ENCODE measurements around the gene TLE6.

The TLE6 gene

DNA sequence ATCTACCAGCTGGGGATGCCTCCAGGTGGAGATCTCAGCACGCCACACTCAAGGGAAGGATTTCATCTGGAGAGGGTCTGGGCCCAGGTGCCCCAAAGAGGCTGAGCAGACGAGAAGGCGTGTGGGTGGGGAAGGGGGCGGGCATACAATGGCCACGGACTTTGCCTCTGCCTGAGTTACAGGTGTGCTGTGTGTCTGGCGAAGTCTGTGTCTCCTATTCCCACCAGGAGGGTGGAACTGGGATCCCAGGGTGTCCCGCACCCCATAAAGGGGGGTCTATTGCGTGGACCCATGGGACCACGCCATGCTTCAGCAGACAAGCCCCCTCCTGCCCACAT is 48.2 kb downstream of the TLE6 start:
- peaks cover 88% of the 10 kb centered on the region for H3K27me3 ChIP-seq
- no peak for TF ChIP-seq CTCF (IDR thresholded peaks at IDR 0.05)

GRCh38 chr19:3026768-3027167 is 49.4 kb downstream of the TLE6 start:
- H3K27ac ChIP-seq, result no peak overlapping the region
- peaks cover 95% of the 10 kb centered on the region for H3K27me3 ChIP-seq
- H3K4me1 ChIP-seq (ENCODE audit: control insufficient read depth in 1 of 2, insufficient read depth in 1 of 2, low read depth in 1 of 2, low read length in 1 of 2), result peaks cover 0 to 4% of the 10 kb centered on the region in 2 experiments
- H3K4me3 ChIP-seq (ENCODE audit: low read depth in 1 of 2, low read length in 1 of 2), result no peak overlapping the region
- no peaks in the 10 kb centered on the region for H3K9me3 ChIP-seq
- no peaks in the 10 kb centered on the region for H3K36me3 ChIP-seq
- no peak for TF ChIP-seq CTCF (IDR thresholded peaks at IDR 0.05)

More for the DNA sequence above, 48.2 kb downstream of the TLE6 start:
- no peak overlapping the region for H3K4me3 ChIP-seq (ENCODE audit: low read depth in 1 of 2, low read length in 1 of 2)
- peaks cover 0 to 4% of the 10 kb centered on the region in 2 experiments for H3K4me1 ChIP-seq (ENCODE audit: control insufficient read depth in 1 of 2, insufficient read depth in 1 of 2, low read depth in 1 of 2, low read length in 1 of 2)
- H3K27ac ChIP-seq, result no peak overlapping the region
- H3K36me3 ChIP-seq, result no peaks in the 10 kb centered on the region
- no peaks in the 10 kb centered on the region for H3K9me3 ChIP-seq

DNA sequence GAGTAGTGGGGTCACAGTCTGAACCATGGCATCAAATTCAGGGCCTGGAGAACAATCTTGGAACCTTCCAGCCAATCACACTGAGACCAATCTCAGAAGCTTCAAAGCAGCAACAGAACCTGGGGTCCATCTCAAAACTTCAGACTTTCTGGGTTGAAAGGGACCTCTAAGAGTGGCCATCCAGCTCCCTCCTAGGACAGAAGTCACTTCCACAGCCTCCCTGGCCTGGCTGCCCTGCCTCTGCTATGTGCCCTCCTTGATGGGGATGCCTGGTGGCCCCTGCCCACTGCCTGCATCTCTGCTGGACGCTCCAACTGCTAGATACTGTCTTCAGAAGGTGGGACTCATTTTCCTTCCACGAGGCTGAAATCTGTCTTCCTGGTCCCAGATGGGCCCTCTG is 49.9 kb downstream of the TLE6 start:
- no peaks in the 10 kb centered on the region for H3K9me3 ChIP-seq
- no peak for TF ChIP-seq CTCF (IDR thresholded peaks at IDR 0.05)
- H3K4me1 ChIP-seq (ENCODE audit: control insufficient read depth in 1 of 2, insufficient read depth in 1 of 2, low read depth in 1 of 2, low read length in 1 of 2), result peaks cover 0 to 4% of the 10 kb centered on the region in 2 experiments
- no peak overlapping the region for H3K4me3 ChIP-seq (ENCODE audit: low read depth in 1 of 2, low read length in 1 of 2)
- peaks cover 96% of the 10 kb centered on the region for H3K27me3 ChIP-seq
- no peak overlapping the region for H3K27ac ChIP-seq
- H3K36me3 ChIP-seq, result no peaks in the 10 kb centered on the region

GRCh38 chr19:3027981-3028304 is 50.6 kb downstream of the TLE6 start:
- Histone ChIP-seq H3K27ac (no peak overlapping the region), H3K36me3 (no peaks in the 10 kb centered on the region), H3K4me1 (ENCODE audit: control insufficient read depth in 1 of 2, insufficient read depth in 1 of 2, low read depth in 1 of 2, low read length in 1 of 2) (peaks cover 0 to 4% of the 10 kb centered on the region in 2 experiments), H3K27me3 (peaks cover 98% of the 10 kb centered on the region), H3K9me3 (no peaks in the 10 kb centered on the region), H3K4me3 (ENCODE audit: low read depth in 1 of 2, low read length in 1 of 2) (no peak overlapping the region)
- no peak for TF ChIP-seq CTCF (IDR thresholded peaks at IDR 0.05)

GRCh38 chr19:3028305-3029064 is 51.1 kb downstream of the TLE6 start:
- TF ChIP-seq CTCF (IDR thresholded peaks at IDR 0.05), result no peak
- Histone ChIP-seq H3K36me3 (no peaks in the 10 kb centered on the region), H3K4me3 (ENCODE audit: low read depth in 1 of 2, low read length in 1 of 2) (no peak overlapping the region), H3K9me3 (no peaks in the 10 kb centered on the region), H3K27ac (no peak overlapping the region), H3K4me1 (ENCODE audit: control insufficient read depth in 1 of 2, insufficient read depth in 1 of 2, low read depth in 1 of 2, low read length in 1 of 2) (peaks cover 0 to 4% of the 10 kb centered on the region in 2 experiments), H3K27me3 (peaks cover 98% of the 10 kb centered on the region)

Data from neutrophil (primary cell).